ENCODE measurements around the gene ASB6. TPM values are rescaled to one million over a fixed set of nuclear protein-coding genes. Genes with fewer than 3 reads are reported as not detected.

The ASB6 gene
- total RNA-seq, 1 donor from 2014 or later = 4.2 TPM

- Histone ChIP-seq H3K4me3 (ENCODE audit: low read length in 3 of 3) (no peak overlapping the region), H3K27me3 (ENCODE audit: control insufficient read depth in 3 of 3, insufficient read depth in 3 of 3, low read length in 3 of 3) (peaks cover 0 to 12% (median 4%) of the 10 kb centered on the region in 3 donors), H3K9ac (ENCODE audit: low read depth in 1 of 3, low read length in 3 of 3) (no peak overlapping the region), H3K36me3 (ENCODE audit: control insufficient read depth in 3 of 3, insufficient read depth in 3 of 3, low read length in 3 of 3) (no peaks in the 10 kb centered on the region), H3K27ac (ENCODE audit: low read depth, low read length) (no peak overlapping the region), H3K4me1 (ENCODE audit: control insufficient read depth in 3 of 3, insufficient read depth in 3 of 3, low read length in 3 of 3) (no peaks in the 10 kb centered on the region), H3K9me3 (ENCODE audit: control insufficient read depth in 3 of 3, low read length in 3 of 3) (peaks cover 0 to 3% (median 0%) of the 10 kb centered on the region in 3 donors)
These were observed 14.9 kb upstream of the ASB6 start for GRCh38 chr9:129656795-129657390.

- Histone ChIP-seq H3K27ac (ENCODE audit: low read depth, low read length) (no peak overlapping the region), H3K4me1 (ENCODE audit: control insufficient read depth in 3 of 3, insufficient read depth in 3 of 3, low read length in 3 of 3) (no peaks in the 10 kb centered on the region), H3K36me3 (ENCODE audit: control insufficient read depth in 3 of 3, insufficient read depth in 3 of 3, low read length in 3 of 3) (no peaks in the 10 kb centered on the region), H3K4me3 (ENCODE audit: low read length in 3 of 3) (no peak overlapping the region), H3K27me3 (ENCODE audit: control insufficient read depth in 3 of 3, insufficient read depth in 3 of 3, low read length in 3 of 3) (peaks cover 0 to 12% (median under 1%) of the 10 kb centered on the region in 3 donors), H3K9ac (ENCODE audit: low read depth in 1 of 3, low read length in 3 of 3) (no peak overlapping the region), H3K9me3 (ENCODE audit: control insufficient read depth in 3 of 3, low read length in 3 of 3) (no peaks in the 10 kb centered on the region)
These were observed 13.7 kb upstream of the ASB6 start for GRCh38 chr9:129655696-129656095.

GRCh38 chr9:129655154-129655553, 13.2 kb upstream of the ASB6 start:
- Histone ChIP-seq H3K27ac (ENCODE audit: low read depth, low read length) (no peak overlapping the region), H3K27me3 (ENCODE audit: control insufficient read depth in 3 of 3, insufficient read depth in 3 of 3, low read length in 3 of 3) (peaks cover 0 to 12% (median 0%) of the 10 kb centered on the region in 3 donors), H3K36me3 (ENCODE audit: control insufficient read depth in 3 of 3, insufficient read depth in 3 of 3, low read length in 3 of 3) (no peaks in the 10 kb centered on the region), H3K4me3 (ENCODE audit: low read length in 3 of 3) (no peak overlapping the region), H3K4me1 (ENCODE audit: control insufficient read depth in 3 of 3, insufficient read depth in 3 of 3, low read length in 3 of 3) (no peaks in the 10 kb centered on the region), H3K9ac (ENCODE audit: low read depth in 1 of 3, low read length in 3 of 3) (no peak overlapping the region), H3K9me3 (ENCODE audit: control insufficient read depth in 3 of 3, low read length in 3 of 3) (no peaks in the 10 kb centered on the region)

- Histone ChIP-seq H3K27me3 (ENCODE audit: control insufficient read depth in 3 of 3, insufficient read depth in 3 of 3, low read length in 3 of 3) (peaks cover 0 to 12% (median 0%) of the 10 kb centered on the region in 3 donors), H3K36me3 (ENCODE audit: control insufficient read depth in 3 of 3, insufficient read depth in 3 of 3, low read length in 3 of 3) (no peaks in the 10 kb centered on the region), H3K4me1 (ENCODE audit: control insufficient read depth in 3 of 3, insufficient read depth in 3 of 3, low read length in 3 of 3) (no peaks in the 10 kb centered on the region), H3K27ac (ENCODE audit: low read depth, low read length) (no peak overlapping the region), H3K4me3 (ENCODE audit: low read length in 3 of 3) (no peak overlapping the region), H3K9me3 (ENCODE audit: control insufficient read depth in 3 of 3, low read length in 3 of 3) (no peaks in the 10 kb centered on the region), H3K9ac (ENCODE audit: low read depth in 1 of 3, low read length in 3 of 3) (no peak overlapping the region)
These were observed 12.6 kb upstream of the ASB6 start for GRCh38 chr9:129654554-129655040.

GRCh38 chr9:129653823-129654553, 12.0 kb upstream of the ASB6 start:
- no peaks in the 10 kb centered on the region for H3K4me1 ChIP-seq (ENCODE audit: control insufficient read depth in 3 of 3, insufficient read depth in 3 of 3, low read length in 3 of 3)
- peaks cover 0 to 12% (median 0%) of the 10 kb centered on the region in 3 donors for H3K27me3 ChIP-seq (ENCODE audit: control insufficient read depth in 3 of 3, insufficient read depth in 3 of 3, low read length in 3 of 3)
- no peak overlapping the region for H3K9ac ChIP-seq (ENCODE audit: low read depth in 1 of 3, low read length in 3 of 3)
- no peak overlapping the region for H3K27ac ChIP-seq (ENCODE audit: low read depth, low read length)
- no peaks in the 10 kb centered on the region for H3K36me3 ChIP-seq (ENCODE audit: control insufficient read depth in 3 of 3, insufficient read depth in 3 of 3, low read length in 3 of 3)
- H3K9me3 ChIP-seq (ENCODE audit: control insufficient read depth in 3 of 3, low read length in 3 of 3) = no peaks in the 10 kb centered on the region
- no peak overlapping the region for H3K4me3 ChIP-seq (ENCODE audit: low read length in 3 of 3)

GRCh38 chr9:129650680-129651235, 8.8 kb upstream of the ASB6 start:
- Histone ChIP-seq H3K27me3 (ENCODE audit: control insufficient read depth in 3 of 3, insufficient read depth in 3 of 3, low read length in 3 of 3) (peaks cover 0 to 6% (median 0%) of the 10 kb centered on the region in 3 donors), H3K36me3 (ENCODE audit: control insufficient read depth in 3 of 3, insufficient read depth in 3 of 3, low read length in 3 of 3) (no peaks in the 10 kb centered on the region), H3K4me1 (ENCODE audit: control insufficient read depth in 3 of 3, insufficient read depth in 3 of 3, low read length in 3 of 3) (no peaks in the 10 kb centered on the region), H3K9me3 (ENCODE audit: control insufficient read depth in 3 of 3, low read length in 3 of 3) (no peaks in the 10 kb centered on the region), H3K4me3 (ENCODE audit: low read length in 3 of 3) (no peak overlapping the region), H3K27ac (ENCODE audit: low read depth, low read length) (no peak overlapping the region), H3K9ac (ENCODE audit: low read depth in 1 of 3, low read length in 3 of 3) (no peak overlapping the region)

GRCh38 chr9:129649726-129650679, 8.1 kb upstream of the ASB6 start:
- Histone ChIP-seq H3K4me1 (ENCODE audit: control insufficient read depth in 3 of 3, insufficient read depth in 3 of 3, low read length in 3 of 3) (no peaks in the 10 kb centered on the region), H3K27me3 (ENCODE audit: control insufficient read depth in 3 of 3, insufficient read depth in 3 of 3, low read length in 3 of 3) (no peaks in the 10 kb centered on the region), H3K9me3 (ENCODE audit: control insufficient read depth in 3 of 3, low read length in 3 of 3) (no peaks in the 10 kb centered on the region), H3K36me3 (ENCODE audit: control insufficient read depth in 3 of 3, insufficient read depth in 3 of 3, low read length in 3 of 3) (no peaks in the 10 kb centered on the region), H3K9ac (ENCODE audit: low read depth in 1 of 3, low read length in 3 of 3) (no peak overlapping the region), H3K4me3 (ENCODE audit: low read length in 3 of 3) (no peak overlapping the region), H3K27ac (ENCODE audit: low read depth, low read length) (no peak overlapping the region)

- Histone ChIP-seq H3K4me1 (ENCODE audit: control insufficient read depth in 3 of 3, insufficient read depth in 3 of 3, low read length in 3 of 3) (no peaks in the 10 kb centered on the region), H3K36me3 (ENCODE audit: control insufficient read depth in 3 of 3, insufficient read depth in 3 of 3, low read length in 3 of 3) (no peaks in the 10 kb centered on the region), H3K27me3 (ENCODE audit: control insufficient read depth in 3 of 3, insufficient read depth in 3 of 3, low read length in 3 of 3) (no peaks in the 10 kb centered on the region), H3K9me3 (ENCODE audit: control insufficient read depth in 3 of 3, low read length in 3 of 3) (no peaks in the 10 kb centered on the region), H3K9ac (ENCODE audit: low read depth in 1 of 3, low read length in 3 of 3) (no peak overlapping the region), H3K4me3 (ENCODE audit: low read length in 3 of 3) (no peak overlapping the region), H3K27ac (ENCODE audit: low read depth, low read length) (no peak overlapping the region)
These were observed 6.8 kb upstream of the ASB6 start for GRCh38 chr9:129648764-129649115.

GRCh38 chr9:129648092-129648763, 6.3 kb upstream of the ASB6 start:
- Histone ChIP-seq H3K36me3 (ENCODE audit: control insufficient read depth in 3 of 3, insufficient read depth in 3 of 3, low read length in 3 of 3) (no peaks in the 10 kb centered on the region), H3K9ac (ENCODE audit: low read depth in 1 of 3, low read length in 3 of 3) (no peak overlapping the region), H3K27me3 (ENCODE audit: control insufficient read depth in 3 of 3, insufficient read depth in 3 of 3, low read length in 3 of 3) (no peaks in the 10 kb centered on the region), H3K4me3 (ENCODE audit: low read length in 3 of 3) (no peak overlapping the region), H3K4me1 (ENCODE audit: control insufficient read depth in 3 of 3, insufficient read depth in 3 of 3, low read length in 3 of 3) (no peaks in the 10 kb centered on the region), H3K9me3 (ENCODE audit: control insufficient read depth in 3 of 3, low read length in 3 of 3) (no peaks in the 10 kb centered on the region), H3K27ac (ENCODE audit: low read depth, low read length) (no peak overlapping the region)

Measured in skeletal muscle tissue (tissue), 4 donors.